ENCODE data around the gene NDUFAF3.

DNA sequence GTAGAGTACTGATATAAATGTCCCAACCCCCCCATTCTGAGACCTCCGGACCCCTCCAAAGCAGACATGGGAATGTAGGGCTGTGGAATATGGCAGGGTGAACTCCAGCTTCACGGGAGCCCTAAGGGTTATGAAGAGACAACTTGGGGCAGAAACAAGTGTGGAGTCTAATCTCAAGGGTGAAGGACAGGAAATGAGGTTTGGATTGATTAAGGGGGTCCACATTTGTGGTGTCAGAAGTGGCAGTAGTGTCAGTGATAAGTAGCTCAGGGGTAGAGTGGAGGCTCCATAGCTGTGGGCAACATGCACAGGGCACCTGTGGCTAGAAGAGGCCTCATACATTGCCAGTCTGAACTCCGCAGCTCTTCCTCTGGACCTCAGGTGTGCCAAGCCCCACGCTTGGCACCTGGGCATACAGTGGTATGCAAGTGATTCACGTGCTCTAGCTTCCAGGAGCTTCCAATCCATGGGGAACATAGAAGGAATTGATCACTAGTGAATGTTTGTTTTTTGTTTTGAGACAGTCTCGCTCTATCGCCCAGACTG is 36.0 kb upstream of the NDUFAF3 start:
- TF ChIP-seq POLR2A (IDR thresholded peaks at IDR 0.05; ENCODE audit: low read length) (no peak), GATA1 (IDR thresholded peaks at IDR 0.05; ENCODE audit: low read depth, low read length) (no peak)
